B cell (primary cell): Measurements from ENCODE around the gene MMP2. TPM values are rescaled to one million over a fixed set of nuclear protein-coding genes. Genes with fewer than 3 reads are reported as not detected.

ENCODE experiments used
- ATAC-seq: fragments of 200-7000 bp; cut with Tn5 transposase; one replicate; pipeline ENCODE4 v1.10.0; 2021; ENCODE audit warnings: low read depth, mild to moderate bottlenecking, moderate number of reproducible peaks, moderate library complexity
- CTCF ChIA-PET: fragments of 350-600 bp; sonication (Branson Sonifier 250); formaldehyde crosslinking; loops from one replicate; lab custom pipeline; 2021; ENCODE audit warnings: antibody characterized with exemption, inconsistent platforms; lab: Charles Lee
- POLR2A ChIA-PET: fragments of 350-600 bp; sonication (Branson Sonifier 250); formaldehyde crosslinking; loops from one replicate; lab custom pipeline; 2021; ENCODE audit warnings: antibody characterized with exemption; lab: Charles Lee
- DNase-seq: peaks from one replicate; pipeline ENCODE4 v3.0.0; 2013
- H2AFZ ChIP-seq: 2 replicates; pipeline ENCODE4 v1.6.1; 2012; ENCODE audit warnings: mild to moderate bottlenecking, low read depth, low read length; ENCODE audit not compliant: insufficient read depth, poor library complexity, severe bottlenecking
- H3K27ac ChIP-seq, 2 donors: 1 replicate in 1 of 2; 2 replicates in 1 of 2; pipeline ENCODE4 v1.5.1; 2012 to 2013; ENCODE audit warnings: low read length in 2 of 2, mild to moderate bottlenecking in 2 of 2, moderate library complexity in 1 of 2
- H3K27me3 ChIP-seq, 4 experiments: fragments of 200-600 bp in 1 of 4; sonication (generic) in 1 of 4; replicated peaks in 1 of 4; 1 replicate in 2 of 4; 2 replicates in 2 of 4; pipeline versions ENCODE4 v1.6.1 to v1.7.0; 2013 to 2016; ENCODE audit warnings: low read length in 3 of 4, mild to moderate bottlenecking in 2 of 4, mixed read lengths in 1 of 4, moderate library complexity in 1 of 4; ENCODE audit not compliant: insufficient read depth in 4 of 4, control insufficient read depth in 3 of 4; ENCODE audit errors: control extremely low read depth in 1 of 4
- H3K36me3 ChIP-seq, 2 experiments: replicated peaks in 1 of 2; 1 replicate in 1 of 2; 2 replicates in 1 of 2; pipeline versions ENCODE4 v1.6.1 to v1.7.1; 2013; ENCODE audit warnings: low read length in 1 of 2; ENCODE audit not compliant: insufficient read depth in 2 of 2, control insufficient read depth in 1 of 2; ENCODE audit errors: control extremely low read depth in 1 of 2, extremely low read depth in 1 of 2
- H3K4me1 ChIP-seq, 2 donors: fragments of 200-600 bp in 1 of 2; sonication (generic) in 1 of 2; 1 replicate in 1 of 2; 2 replicates in 1 of 2; pipeline versions ENCODE4 v1.5.1 to v1.6.1; 2013 to 2017; ENCODE audit warnings: low read length in 2 of 2; ENCODE audit not compliant: control insufficient read depth in 2 of 2, insufficient read depth in 2 of 2
- H3K4me2 ChIP-seq: replicated peaks from 2 replicates; pipeline ENCODE3; 2012; ENCODE audit warnings: mild to moderate bottlenecking, low read depth, low read length; ENCODE audit not compliant: poor library complexity, severe bottlenecking
- H3K4me3 ChIP-seq, 5 experiments: fragments of 200-600 bp in 1 of 5; sonication (generic) in 1 of 5; 1 replicate in 3 of 5; 2 replicates in 2 of 5; pipeline versions ENCODE4 v1.5.1 to v1.7.0; 2011 to 2016; ENCODE audit warnings: low read length in 4 of 5, mild to moderate bottlenecking in 4 of 5, low read depth in 2 of 5, control low read depth in 1 of 5, moderate library complexity in 1 of 5; ENCODE audit not compliant: insufficient read depth in 1 of 5; ENCODE audit errors: control extremely low read depth in 1 of 5, extremely low read depth in 1 of 5
- H3K79me2 ChIP-seq: fragments of 200-600 bp; sonication (generic); one replicate; pipeline ENCODE4 v1.6.0; 2016; ENCODE audit warnings: low read length; ENCODE audit not compliant: control insufficient read depth, insufficient read depth
- H3K9ac ChIP-seq: fragments of 200-600 bp; sonication (generic); 2 replicates; pipeline ENCODE4 v1.6.1; 2017; ENCODE audit warnings: mild to moderate bottlenecking, low read length, moderate library complexity
- H3K9me3 ChIP-seq, 3 donors: one replicate each; pipeline versions ENCODE4 v1.6.1 to v1.7.1; 2013; ENCODE audit warnings: low read length in 2 of 3; ENCODE audit not compliant: control insufficient read depth in 2 of 3, insufficient read depth in 1 of 3; ENCODE audit errors: control extremely low read depth in 1 of 3
- H4K20me1 ChIP-seq: 2 replicates; pipeline ENCODE4 v1.6.0; 2012; ENCODE audit warnings: mild to moderate bottlenecking, low read length; ENCODE audit not compliant: insufficient read depth, control insufficient read depth, poor library complexity, severe bottlenecking
- H3K27ac Mint-ChIP-seq: one replicate; pipeline ENCODE4 v1.8.0; 2021; ENCODE audit warnings: mixed read lengths
- H3K27me3 Mint-ChIP-seq: one replicate; pipeline ENCODE4 v1.8.0; 2021; ENCODE audit warnings: mixed read lengths
- H3K4me1 Mint-ChIP-seq: one replicate; pipeline ENCODE4 v1.8.0; 2021; ENCODE audit warnings: mixed read lengths
- H3K4me3 Mint-ChIP-seq: one replicate; pipeline ENCODE4 v1.8.0; 2021; ENCODE audit warnings: mixed read lengths
- H3K9me3 Mint-ChIP-seq: one replicate; pipeline ENCODE4 v1.8.0; 2022; ENCODE audit warnings: mixed read lengths; ENCODE audit not compliant: insufficient read depth
- CTCF ChIP-seq: fragments of 200-600 bp; IDR thresholded peaks from one replicate; pipeline ENCODE4 v1.8.0; 2022; ENCODE audit warnings: antibody characterized with exemption, mild to moderate bottlenecking
- EZH2 ChIP-seq: IDR thresholded peaks from 2 replicates; pipeline ENCODE4 v1.6.1; 2012; ENCODE audit warnings: borderline replicate concordance, low read depth, mild to moderate bottlenecking, moderate library complexity, low read length; ENCODE audit not compliant: insufficient read depth, poor library complexity, severe bottlenecking
- WGBS: methylation state at CpG from one replicate; pipeline ENCODE4 v1.1.5; 2013; ENCODE audit warnings: missing lambda C conversion rate; ENCODE audit not compliant: insufficient coverage; 5-methylcytosine and 5-hydroxymethylcytosine counted together
- intact Hi-C: fragments of 100-400 bp; cut with micrococcal nuclease; formaldehyde crosslinking; loops from one replicate; pipeline ENCODE4 v1.10.0; 2022
- polyA plus RNA-seq: library from polyadenylated mRNA; depleted of rRNA; stranded (reverse); fragments of >200 nt; gene quantifications from 2 replicates; pipeline ENCODE4 v1.2.3, GENCODE V29; 2012
- total RNA-seq, 2 donors: library from RNA; stranded (reverse); fragments of 120-200 nt in 1 of 2; gene quantifications; 1 replicate in 1 of 2; 2 replicates in 1 of 2; pipeline versions ENCODE4 v1.2.3 to v1.2.4, GENCODE V29; 2013 to 2022

The MMP2 gene
- total and polyA plus RNA-seq, 2 donors (not counting 1 experiment from before 2014, with no cell fraction given) = not detected

GRCh38 chr16:55503726-55504550 is 24.9 kb downstream of the MMP2 start:
- WGBS = 100% methylated on average over 1 of the region's 8 CpGs
- Histone ChIP-seq H3K4me1 (peaks cover 4% of the 10 kb centered on the region in 2 donors), H3K4me2 (no peak overlapping the region), H2AFZ (no peak overlapping the region), H3K4me3 (no peak overlapping the region), H3K9ac (no peak overlapping the region), H3K9me3 (peaks cover 0 to 3% (median 0%) of the 10 kb centered on the region in 3 donors), H3K27me3 (peaks cover 0 to 7% (median 3%) of the 10 kb centered on the region in 4 experiments), H3K36me3 (no peaks in the 10 kb centered on the region), H3K27ac (no peak overlapping the region), H3K79me2 (no peaks in the 10 kb centered on the region), H4K20me1 (no peaks in the 10 kb centered on the region)
- H3K4me3 Mint-ChIP-seq = no peak overlapping the region
- peaks cover 25% of the 10 kb centered on the region for H3K27me3 Mint-ChIP-seq
- ChIA-PET CTCF (interaction anchor here (1.5 kb wide), 1 partner anchor 39 kb away, joined by 4 read pairs; no protein-coding TSS in a partner anchor), POLR2A (no interaction called here)
- intact Hi-C loops = no loop called here
- DNase-seq (no peak), ATAC-seq (no peak)
- TF ChIP-seq CTCF = no peak
- no peak for TF ChIP-seq EZH2
- no peak overlapping the region for H3K27ac Mint-ChIP-seq
- H3K9me3 Mint-ChIP-seq = no peaks in the 10 kb centered on the region
- H3K4me1 Mint-ChIP-seq = peaks cover 5% of the 10 kb centered on the region
